ENCODE results near the gene TFF2.

DNA sequence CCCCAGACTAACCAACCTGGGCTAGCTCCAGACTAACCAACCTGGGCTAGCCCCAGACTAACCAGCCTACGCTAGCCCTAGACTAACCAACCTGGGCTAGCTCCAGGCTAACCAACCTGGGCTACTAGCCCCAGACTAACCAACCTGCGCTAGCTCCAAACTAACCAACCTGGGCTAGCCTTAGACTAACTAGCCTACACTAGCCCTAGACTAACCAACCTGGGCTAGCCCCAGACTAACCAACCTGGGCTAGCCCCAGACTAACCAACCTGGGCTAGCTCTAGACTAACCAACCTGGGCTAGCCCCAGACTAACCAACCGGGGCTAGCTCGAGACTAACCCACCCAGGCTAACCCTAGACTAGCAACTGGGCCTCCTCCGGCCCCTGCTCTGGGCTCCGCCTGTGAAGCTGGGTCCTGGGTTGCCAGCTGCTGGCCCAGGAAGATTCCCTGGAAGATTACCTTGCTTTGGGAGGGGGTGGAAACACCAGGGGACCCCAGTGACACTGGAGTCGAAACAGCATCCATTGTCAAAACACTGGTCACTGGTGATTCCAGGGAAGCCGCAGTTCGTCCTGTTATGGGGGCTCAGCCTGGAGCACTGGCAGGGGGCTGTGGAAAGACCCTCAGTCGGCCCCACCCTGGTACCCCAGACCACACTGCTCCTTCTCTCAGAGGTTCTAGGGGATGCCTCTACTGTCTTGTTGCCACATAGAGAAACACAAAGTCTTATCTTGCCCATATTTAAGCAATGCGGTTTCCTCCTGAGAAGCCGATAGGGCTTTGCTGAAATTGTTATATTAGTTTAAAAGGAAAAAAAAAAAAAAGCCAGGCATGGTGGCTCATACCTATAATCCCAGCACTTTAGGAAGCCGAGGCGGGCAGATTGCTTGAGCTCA lies 1.1 kb downstream of the TFF2 start:
- no peak for TF ChIP-seq POLR2AphosphoS5 (IDR thresholded peaks at IDR 0.05; ENCODE audit: low read depth, low read length)
- no peak for TF ChIP-seq POLR2A (IDR thresholded peaks at IDR 0.05; ENCODE audit: low read depth, low read length)

Data from GM12891 (cell line).